GM21825 (cell line): ENCODE measurements around the gene ADGRV1.
"Not testable (repeated sequence)": the region's sequence is repeated elsewhere in the genome, so short reads cannot be mapped to it uniquely, and the experiment has no call there.

ENCODE experiments used
- ATAC-seq: cut with Tn5 transposase; IDR thresholded peaks from one replicate; pipeline ENCODE4 v1.9.1; 2021; ENCODE audit warnings: mild to moderate bottlenecking, moderate library complexity; ENCODE audit not compliant: unreplicated experiment

Gene ADGRV1

DNA sequence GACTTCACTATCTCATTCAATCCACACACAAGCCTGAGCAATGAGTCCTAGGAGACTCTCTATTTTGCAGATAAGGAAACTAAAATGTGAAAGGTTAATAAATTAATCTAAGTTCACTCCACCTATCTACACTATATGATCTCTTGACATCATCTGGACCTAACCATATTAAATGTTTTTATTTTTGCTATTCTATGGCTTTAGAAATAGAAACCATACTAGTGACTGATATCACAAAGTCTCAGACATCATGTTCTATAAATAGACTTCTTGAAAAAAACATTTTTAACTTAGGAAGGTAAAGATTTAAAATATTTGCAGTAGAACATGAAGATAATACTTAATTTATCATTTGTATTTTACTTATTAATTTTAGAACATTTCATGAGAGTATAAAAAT lies 9.4 kb upstream of the ADGRV1 start:
- no peak for ATAC-seq

- no peak for ATAC-seq
Measured at GRCh38 chr5:90549729-90550275, 8.8 kb upstream of the ADGRV1 start.

DNA sequence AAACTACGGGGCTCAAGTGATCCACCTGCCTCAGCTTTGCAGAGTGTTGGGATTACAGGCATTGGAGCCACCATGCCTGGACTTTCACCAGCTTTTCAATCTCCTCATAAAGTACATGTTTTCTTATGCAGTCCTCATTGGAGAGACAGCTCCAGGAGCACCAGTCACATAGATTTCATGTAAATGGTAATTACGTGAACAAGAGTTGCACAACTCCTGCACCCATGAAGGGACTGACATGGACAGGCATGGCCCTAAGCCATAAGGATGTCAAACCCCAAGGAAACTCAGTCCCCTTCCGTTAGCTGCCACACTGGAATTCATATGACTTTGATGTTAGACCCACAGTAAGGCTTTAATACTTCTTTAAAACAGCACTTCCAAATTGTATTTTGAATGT lies 7.6 kb upstream of the ADGRV1 start:
- ATAC-seq, result no peak

GRCh38 chr5:90551376-90551775 lies 7.2 kb upstream of the ADGRV1 start:
- no peak for ATAC-seq

DNA sequence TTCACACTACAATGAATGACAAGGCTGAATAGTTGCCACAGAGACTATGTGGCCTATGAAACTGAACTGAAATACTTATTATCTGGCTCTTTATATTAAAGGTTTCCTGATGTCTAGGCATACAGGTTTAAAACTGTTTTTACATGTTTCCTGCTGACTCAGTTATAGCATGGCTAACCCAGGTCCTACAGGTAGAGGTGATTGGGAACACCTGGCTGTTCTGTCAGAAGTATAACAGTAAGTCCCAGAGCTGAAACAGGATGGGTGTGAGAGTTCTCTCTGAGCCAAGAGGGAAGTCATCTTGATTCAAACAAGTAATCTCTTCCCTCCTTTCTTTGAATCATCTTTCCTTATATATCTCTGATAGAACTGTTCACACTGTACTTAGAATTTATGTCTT lies 4.9 kb upstream of the ADGRV1 start:
- ATAC-seq, result no peak

DNA sequence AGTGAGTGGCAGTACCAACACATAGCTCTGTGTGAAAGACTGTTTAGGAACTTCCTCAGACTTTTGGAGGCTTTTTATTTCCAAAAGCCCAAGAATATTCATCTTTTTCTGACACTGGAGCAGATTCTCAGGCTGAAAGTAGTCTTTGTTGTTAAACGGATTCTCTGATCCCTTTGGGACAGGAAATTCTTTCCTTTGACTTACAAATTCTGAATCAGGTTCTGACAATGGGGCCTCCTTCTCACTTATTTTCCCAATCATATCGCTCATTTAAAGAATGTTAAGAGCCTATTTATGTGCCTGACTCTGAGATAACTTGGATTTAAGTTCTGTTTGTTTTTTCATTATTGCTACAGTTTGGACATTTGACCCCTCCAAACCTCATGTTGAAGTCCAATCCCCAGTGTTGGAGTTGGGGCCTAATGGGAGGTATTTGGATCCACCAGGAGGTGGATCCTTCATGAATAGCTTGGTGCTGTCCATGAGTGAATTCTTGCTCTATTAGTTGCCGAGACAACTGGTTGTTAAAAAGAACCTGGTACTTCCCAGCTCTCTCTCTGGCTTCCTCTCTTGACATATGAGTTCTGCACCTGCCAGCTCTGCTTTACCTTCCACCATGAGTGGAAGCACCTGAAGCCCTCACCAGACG lies 4.1 kb upstream of the ADGRV1 start:
- no peak for ATAC-seq

DNA sequence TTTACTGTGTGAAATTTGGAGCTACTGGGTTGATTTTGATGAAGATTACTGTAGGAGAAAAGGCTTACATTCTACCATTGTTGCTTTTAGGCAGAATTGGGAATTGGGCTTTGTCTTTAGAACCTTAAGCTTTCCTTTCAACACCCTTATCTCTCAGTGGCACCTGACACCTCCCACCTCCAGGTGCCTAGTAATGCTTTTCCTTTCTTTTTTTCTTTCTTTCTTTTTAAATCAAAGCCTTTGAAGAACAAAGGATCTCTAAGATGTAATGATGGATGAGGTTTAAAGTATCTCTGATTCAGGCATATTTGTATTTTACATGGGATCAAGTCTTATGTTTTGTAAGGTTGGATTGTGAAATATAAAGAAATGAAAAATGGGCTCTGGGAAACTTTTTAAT lies 2.9 kb upstream of the ADGRV1 start:
- no peak for ATAC-seq

DNA sequence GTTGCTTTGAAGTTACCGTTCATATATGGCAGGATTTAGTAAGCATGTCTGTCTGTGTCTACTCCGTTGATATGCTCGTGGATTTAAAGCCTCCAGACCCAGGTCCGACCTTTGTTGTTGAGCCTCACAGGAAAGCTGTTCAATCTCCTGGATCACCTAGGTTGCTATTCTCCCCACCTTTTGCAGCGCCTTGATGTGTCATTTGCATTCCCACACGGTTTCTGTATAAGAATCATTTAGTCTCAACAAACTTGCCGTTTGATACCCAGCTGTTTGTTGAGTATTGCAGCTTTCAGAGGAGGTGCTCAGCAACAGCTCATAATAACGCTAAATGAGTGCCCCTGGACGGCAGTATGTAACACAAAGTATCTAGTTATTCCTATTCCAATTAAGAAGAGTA lies 1.2 kb upstream of the ADGRV1 start:
- no peak for ATAC-seq

- no peak for ATAC-seq
Measured at GRCh38 chr5:90557871-90558270, 726 bp upstream of the ADGRV1 start.

DNA sequence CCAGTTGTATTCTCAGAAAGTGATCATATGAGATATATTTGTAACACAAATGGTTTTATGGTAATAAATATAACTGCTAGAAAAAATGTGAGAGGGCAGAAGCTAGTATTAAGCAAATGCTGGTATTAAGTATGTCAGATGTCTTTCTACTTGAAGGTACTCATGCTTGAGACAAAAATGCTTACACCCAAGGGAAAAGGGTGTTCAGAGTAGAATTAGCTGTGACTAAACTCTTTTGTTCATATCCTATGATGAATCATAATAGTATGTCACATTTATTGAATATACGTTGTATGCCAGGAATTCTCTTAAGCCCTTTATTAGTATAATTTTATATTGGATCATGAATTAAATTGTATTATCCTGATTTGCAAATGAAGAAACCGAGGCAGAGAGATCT lies 2.2 kb downstream of the ADGRV1 start:
- no peak for ATAC-seq

DNA sequence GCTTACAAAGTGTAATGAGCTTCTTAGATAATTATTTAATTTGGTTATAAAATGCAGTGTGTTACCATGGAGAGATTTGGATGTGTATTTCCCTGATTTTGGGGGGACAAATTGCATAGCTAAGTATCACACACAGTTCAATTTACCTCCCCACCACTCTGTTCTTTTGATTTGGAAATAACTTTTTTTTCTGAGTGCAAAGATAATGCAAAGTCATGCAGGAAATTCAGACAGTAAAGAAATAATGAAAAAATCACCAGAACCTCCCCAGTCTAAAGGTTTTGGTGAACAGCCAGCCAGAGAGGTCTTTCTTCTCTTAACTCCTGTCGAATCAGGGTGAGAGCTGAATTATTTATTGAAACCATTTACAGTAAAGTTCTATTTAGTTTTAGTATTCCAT lies 3.2 kb downstream of the ADGRV1 start:
- ATAC-seq, result no peak

- ATAC-seq, result no peak
Measured at GRCh38 chr5:90562341-90562740, 3.7 kb downstream of the ADGRV1 start.

DNA sequence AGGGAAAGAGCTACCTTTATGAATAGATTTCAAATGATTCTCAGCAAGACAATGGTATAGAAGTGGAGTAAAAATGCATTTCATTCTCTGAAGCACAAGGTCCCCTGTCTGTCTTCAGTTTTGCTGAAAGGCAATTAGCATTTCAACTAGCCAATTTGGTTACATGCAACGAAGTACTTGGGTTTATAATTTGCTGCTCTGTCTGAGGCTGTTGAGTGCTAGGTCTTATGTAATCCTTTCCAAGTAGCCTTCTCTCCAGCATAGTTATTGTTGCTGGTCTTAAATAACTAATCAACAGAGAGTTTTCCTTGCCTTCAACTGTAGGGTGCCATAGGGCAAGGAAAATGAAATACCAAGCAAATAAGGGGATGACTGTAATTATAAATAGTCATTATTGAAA lies 4.5 kb downstream of the ADGRV1 start:
- no peak for ATAC-seq

DNA sequence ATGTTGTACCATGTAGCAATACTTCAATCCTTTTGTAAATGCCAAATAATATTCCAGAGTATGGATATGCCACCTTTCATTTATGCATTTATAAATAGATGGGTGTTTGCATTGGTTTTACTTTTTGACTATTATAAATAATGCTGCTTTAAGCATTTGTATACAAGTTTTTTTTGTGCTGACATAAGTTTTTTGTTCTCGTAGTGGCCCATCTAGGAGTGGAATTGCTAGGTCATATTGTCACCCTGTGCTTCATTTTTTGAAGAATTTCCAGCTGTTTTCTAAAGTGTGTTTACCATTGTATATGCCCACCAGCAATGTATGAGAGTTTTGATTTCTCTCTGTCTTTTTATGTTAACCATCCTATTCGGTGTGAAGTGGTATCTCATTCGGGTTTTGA lies 6.9 kb downstream of the ADGRV1 start:
- no peak for ATAC-seq

DNA sequence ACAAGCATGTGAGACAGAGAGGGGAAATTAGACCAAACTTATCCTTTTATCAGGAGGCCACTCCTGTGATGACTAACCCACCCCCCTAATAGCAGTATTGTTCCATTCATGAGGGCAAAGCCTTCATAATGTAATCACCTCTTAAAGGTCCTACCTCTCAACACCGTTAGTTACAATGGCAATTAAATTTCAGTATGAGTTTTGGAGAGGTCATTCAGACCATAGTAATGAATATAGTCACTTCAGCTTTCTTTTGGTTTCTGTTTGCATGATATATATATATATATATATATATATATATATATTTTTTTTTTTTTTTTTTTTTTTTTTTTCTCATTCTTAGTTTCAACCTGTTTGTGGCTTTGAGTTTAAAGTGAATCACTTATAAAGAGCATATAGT lies 10.5 kb downstream of the ADGRV1 start:
- ATAC-seq, result no peak

DNA sequence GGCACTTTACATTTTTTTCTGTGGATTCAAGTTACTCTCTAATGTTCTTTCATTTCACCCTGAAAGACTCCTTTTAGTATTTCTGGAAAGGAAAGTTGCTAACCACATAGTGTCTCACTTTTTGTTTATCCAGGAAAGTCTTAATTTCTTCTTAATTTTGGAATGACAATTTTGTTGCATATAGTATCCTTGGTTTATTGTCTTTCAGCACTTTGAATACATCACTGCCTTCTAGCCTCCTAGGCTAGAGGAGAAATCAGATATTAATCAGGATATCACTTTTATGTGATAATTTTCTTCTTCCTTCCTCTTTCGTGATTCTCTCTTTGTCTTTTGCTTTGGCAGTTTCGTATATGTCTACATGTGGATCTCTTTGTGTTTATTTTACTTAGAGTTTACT lies 11.4 kb downstream of the ADGRV1 start:
- ATAC-seq, result no peak

DNA sequence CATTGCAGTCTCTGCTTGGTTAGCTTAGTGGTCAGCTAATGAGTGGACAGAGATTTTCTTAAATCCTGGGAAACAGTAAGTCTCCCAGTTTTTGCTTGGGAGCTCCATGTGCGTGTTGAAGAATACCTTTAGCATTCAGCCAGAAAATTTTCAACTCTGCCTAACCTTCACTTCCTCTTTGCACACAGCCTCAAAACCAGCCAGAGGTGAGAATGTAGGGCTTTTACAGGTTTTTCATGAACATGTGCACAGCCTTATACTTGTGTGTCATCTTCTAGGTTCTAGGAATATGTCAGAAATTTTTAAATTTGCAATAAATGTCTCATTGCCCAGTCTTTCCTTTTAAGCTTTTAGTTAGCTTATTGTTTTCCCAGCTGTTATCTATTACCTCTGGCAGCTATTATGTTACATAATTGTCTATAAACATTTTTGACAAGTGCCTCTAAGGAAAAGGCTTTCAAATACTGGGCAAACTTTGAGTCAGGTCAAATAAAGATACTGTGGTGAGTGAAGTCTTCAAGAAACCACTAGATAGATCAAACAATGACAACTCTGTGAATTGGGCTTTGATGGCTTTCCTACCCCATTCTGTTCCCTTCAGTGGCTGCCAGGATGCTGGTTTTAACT lies 12.7 kb downstream of the ADGRV1 start:
- ATAC-seq, result no peak

DNA sequence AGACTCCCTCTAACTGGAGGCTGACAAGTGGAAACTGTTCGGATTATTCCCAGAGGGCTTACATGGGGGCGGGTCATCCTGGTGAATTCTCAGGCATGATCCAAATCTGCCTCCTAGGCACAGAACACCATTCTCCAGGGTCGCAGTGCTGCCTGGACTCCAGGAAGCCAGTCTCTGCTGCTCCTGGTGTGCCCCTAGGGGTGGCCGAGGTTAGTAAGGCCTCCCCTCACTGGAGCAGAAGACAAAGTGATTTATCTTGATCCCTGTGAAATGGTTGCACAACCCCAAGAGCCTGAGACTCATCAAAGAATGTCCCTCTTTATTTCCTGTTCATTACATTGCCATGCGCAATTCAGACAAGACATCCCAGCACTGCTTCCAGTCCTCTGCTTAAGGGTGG lies 17.1 kb downstream of the ADGRV1 start:
- ATAC-seq, result no peak

DNA sequence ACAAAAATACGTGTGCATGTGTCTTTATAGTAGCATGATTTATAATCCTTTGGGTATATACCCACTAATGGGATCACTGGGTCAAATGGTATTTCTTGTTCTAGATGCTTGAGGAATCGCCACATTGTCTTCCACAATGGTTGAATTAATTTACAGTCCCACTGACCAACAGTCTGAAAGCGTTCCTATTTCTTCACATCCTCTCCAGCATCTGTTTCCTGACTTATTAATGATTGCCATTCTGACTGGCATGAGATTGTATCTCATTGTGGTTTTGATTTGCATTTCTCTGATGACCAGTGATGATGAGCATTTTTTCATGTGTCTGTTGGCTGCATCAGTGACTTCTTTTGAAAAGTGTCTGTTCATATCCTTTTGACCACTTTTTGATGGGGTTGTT lies 18.0 kb downstream of the ADGRV1 start:
- ATAC-seq, result not testable (repeated sequence)

DNA sequence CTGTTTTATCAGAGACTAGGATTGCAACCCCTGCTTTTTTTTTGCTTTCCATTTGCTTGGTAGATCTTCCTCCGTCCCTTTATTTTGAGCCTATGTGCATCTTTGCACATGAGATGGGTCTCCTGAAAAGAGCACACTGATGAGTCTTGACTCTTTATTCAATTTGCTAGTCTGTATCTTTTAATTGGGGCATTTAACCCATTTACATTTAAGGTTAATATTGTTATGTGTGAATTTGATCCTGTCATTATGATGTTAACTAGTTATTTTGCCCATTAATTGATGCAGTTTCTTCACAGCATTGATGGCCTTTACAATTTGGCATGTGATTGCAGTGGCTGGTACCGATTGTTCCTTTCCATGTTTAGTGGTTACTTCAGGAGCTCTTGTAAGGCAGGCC lies 21.3 kb downstream of the ADGRV1 start:
- ATAC-seq, result not testable (repeated sequence)

- no peak for ATAC-seq
Measured at GRCh38 chr5:90581956-90582355, 23.4 kb downstream of the ADGRV1 start.

DNA sequence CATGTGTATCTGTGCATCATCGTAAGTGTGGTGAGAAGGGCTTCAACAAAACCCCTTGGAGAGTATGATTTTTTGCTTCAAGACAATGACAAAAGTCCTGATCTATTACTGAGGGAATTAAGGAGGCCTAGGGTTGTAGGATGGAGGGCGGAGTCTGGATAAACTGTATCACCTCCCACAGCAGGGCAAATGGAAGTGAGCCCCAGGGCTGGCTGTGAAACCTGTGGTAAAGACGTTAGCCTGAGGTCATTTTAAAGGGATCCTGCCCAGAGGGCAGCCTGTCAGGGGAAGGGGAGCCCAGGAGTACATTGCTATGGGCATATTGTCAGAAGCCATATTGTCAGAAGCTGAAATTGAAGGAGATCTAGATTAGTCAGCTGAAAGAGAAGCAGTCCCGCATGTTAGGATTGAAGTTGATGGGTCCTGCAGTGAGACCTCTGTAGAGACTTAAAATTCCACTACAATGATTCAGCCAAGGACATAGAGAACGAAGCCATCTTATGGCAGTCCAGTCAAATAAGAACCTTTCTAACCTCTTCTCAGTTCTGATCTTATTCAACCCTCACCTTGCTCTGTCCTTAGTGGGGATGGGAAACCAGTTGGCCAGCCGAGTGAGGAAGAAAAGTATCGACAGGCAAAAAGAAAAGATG lies 26.9 kb downstream of the ADGRV1 start:
- no peak for ATAC-seq
